ENCODE measurements around the gene FIG4. TPM values are rescaled to one million over a fixed set of nuclear protein-coding genes. Genes with fewer than 3 reads are reported as not detected.

Gene FIG4
- polyA plus RNA-seq, 1 of the 3 experiments (the other 2 are of a cell fraction), result 6.8 TPM

DNA sequence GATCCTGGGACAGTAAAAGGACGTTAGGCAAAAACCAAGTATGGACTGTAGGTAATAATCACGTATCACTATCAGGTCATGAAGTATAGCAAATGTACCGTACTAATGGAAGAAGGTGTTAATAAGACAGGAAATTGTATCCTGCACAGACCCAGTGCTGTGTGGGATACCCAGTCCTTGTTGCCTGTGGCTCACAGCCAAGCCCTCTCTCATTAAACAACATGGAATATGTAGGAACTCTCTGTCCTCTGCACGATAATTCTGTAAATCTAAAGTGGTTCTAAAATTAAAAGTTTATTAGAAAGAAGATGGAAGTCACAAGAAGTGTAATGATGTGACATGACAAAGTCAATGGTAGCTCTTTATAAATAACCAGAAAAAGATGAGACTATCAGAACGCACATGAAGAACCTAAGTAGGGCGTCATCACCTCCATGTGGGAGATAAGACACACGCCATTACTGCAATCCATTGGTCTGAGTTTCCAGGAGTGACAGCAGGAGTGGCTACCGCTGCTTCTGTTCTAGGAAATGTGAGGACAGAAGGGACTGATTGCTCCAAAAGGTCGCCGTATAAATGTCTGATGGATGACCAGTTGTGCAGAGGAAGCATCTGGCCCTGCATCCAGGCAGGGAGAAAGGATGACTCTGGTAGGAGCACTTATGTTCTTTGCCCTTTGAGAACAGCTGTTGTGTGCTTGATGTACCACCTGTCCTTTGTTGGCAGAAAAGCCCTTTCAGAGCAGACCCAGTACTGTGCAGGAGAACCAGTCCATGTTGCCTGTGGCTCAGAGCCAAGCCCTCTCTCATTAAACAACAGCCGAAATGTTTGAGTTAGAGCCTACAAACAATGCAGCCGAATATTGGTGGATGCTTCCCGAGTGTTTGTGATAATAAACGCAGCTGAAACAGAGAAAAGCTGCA lies 125.6 kb downstream of the FIG4 start:
- Histone ChIP-seq H3F3A (replicated peaks; ENCODE audit: insufficient read depth) (no peaks in the 10 kb centered on the region), H3K27ac (ENCODE audit: low read depth in 2 of 2, low read length in 1 of 2) (no peak overlapping the region), H3K4me1 (ENCODE audit: control insufficient read depth in 1 of 2, insufficient read depth in 2 of 2, low read depth in 1 of 2, low read length in 1 of 2) (no peaks in the 10 kb centered on the region; a peak in 1 of 4 replicates), H3K9me2 (no peaks in the 10 kb centered on the region), H3K4me2 (no peak overlapping the region), H3K36me3 (replicated peaks in 1 of 2; ENCODE audit: control insufficient read depth in 1 of 2, insufficient read depth in 2 of 2, low read length in 1 of 2) (peaks cover 0 to 3% of the 10 kb centered on the region in 2 experiments), H4K20me1 (ENCODE audit: insufficient read depth) (no peaks in the 10 kb centered on the region), H3K9ac (no peak overlapping the region), H3K79me2 (ENCODE audit: insufficient read depth) (no peaks in the 10 kb centered on the region), H3K9me3 (no peaks in the 10 kb centered on the region), H2AFZ (ENCODE audit: low read depth) (no peak overlapping the region), H3K27me3 (ENCODE audit: insufficient read depth) (no peaks in the 10 kb centered on the region), H3K4me3 (ENCODE audit: low read depth in 2 of 2, low read length in 1 of 2) (no peak overlapping the region)
- TF ChIP-seq, protein P1, sequence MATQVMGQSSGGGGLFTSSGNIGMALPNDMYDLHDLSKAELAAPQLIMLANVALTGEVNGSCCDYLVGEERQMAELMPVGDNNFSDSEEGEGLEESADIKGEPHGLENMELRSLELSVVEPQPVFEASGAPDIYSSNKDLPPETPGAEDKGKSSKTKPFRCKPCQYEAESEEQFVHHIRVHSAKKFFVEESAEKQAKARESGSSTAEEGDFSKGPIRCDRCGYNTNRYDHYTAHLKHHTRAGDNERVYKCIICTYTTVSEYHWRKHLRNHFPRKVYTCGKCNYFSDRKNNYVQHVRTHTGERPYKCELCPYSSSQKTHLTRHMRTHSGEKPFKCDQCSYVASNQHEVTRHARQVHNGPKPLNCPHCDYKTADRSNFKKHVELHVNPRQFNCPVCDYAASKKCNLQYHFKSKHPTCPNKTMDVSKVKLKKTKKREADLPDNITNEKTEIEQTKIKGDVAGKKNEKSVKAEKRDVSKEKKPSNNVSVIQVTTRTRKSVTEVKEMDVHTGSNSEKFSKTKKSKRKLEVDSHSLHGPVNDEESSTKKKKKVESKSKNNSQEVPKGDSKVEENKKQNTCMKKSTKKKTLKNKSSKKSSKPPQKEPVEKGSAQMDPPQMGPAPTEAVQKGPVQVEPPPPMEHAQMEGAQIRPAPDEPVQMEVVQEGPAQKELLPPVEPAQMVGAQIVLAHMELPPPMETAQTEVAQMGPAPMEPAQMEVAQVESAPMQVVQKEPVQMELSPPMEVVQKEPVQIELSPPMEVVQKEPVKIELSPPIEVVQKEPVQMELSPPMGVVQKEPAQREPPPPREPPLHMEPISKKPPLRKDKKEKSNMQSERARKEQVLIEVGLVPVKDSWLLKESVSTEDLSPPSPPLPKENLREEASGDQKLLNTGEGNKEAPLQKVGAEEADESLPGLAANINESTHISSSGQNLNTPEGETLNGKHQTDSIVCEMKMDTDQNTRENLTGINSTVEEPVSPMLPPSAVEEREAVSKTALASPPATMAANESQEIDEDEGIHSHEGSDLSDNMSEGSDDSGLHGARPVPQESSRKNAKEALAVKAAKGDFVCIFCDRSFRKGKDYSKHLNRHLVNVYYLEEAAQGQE (IDR thresholded peaks at IDR 0.05; ENCODE audit: low read depth, low read length), result no peak
- DNase-seq, result no peak
- 88% methylated on average over 13 of the region's 14 CpGs for WGBS (ENCODE audit: low lambda C conversion rate)
- ChIA-PET POLR2A (no interaction called here), CTCF (interaction anchor here (1.1 kb wide), 1 partner anchor 33 kb away, joined by 3 read pairs; no protein-coding TSS in a partner anchor)

DNA sequence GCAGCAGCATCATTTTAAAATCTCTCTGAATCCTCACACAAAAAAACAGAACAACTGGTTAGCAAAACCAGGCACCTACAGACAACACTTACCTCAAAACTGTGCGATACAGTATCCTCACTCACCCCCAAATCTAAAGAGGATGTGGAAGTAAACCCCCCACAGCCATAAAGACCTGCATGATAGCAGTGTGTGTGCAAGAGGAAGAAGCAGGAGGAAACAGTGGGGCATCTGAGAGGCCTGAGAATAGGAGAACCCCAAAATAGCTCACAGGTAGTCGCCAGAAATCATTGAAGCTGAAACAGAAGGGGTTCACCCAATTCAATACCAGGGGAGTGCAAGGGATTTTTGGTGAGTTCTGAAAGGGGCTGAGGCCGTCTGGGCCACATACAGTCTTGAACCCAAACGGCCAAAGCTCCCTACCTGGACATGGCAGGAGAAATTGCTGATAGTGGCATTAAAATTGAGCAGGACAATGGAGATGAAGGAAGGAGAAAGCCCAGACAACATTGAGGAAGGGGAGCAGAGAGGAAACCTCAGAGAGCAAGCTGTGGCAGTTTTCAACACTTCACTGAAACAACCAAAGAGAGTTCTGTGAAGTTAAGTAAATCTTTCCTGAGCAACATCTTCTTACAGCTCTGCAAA lies 129.7 kb downstream of the FIG4 start:
- Histone ChIP-seq H3K4me3 (ENCODE audit: low read depth in 2 of 2, low read length in 1 of 2) (no peak overlapping the region), H3K9me2 (no peaks in the 10 kb centered on the region), H2AFZ (ENCODE audit: low read depth) (no peak overlapping the region), H3K79me2 (ENCODE audit: insufficient read depth) (no peaks in the 10 kb centered on the region), H4K20me1 (ENCODE audit: insufficient read depth) (no peaks in the 10 kb centered on the region), H3K4me2 (no peak overlapping the region), H3K27ac (ENCODE audit: low read depth in 2 of 2, low read length in 1 of 2) (no peak overlapping the region), H3K9me3 (no peaks in the 10 kb centered on the region), H3K27me3 (ENCODE audit: insufficient read depth) (no peaks in the 10 kb centered on the region), H3F3A (replicated peaks; ENCODE audit: insufficient read depth) (no peaks in the 10 kb centered on the region), H3K4me1 (ENCODE audit: control insufficient read depth in 1 of 2, insufficient read depth in 2 of 2, low read depth in 1 of 2, low read length in 1 of 2) (no peaks in the 10 kb centered on the region; a peak in 1 of 4 replicates), H3K9ac (no peak overlapping the region), H3K36me3 (replicated peaks in 1 of 2; ENCODE audit: control insufficient read depth in 1 of 2, insufficient read depth in 2 of 2, low read length in 1 of 2) (peaks cover 4 to 6% of the 10 kb centered on the region in 2 experiments)
- no peak for DNase-seq
- CTCF ChIA-PET, result interaction anchor here (0.8 kb wide), 1 partner anchor 32 kb away, joined by 3 read pairs; no protein-coding TSS in a partner anchor
- POLR2A ChIA-PET, result no interaction called here
- WGBS (ENCODE audit: low lambda C conversion rate), result 95% methylated on average over 4 of the region's 4 CpGs
- no peak for TF ChIP-seq GATA2 (CRISPR knock-in tag; IDR thresholded peaks at IDR 0.05)
- TF ChIP-seq POLR2AphosphoS5 (IDR thresholded peaks at IDR 0.05; ENCODE audit: low read depth, low read length), result no peak
- TF ChIP-seq TCF12 (IDR thresholded peaks at IDR 0.05), result no peak
- TF ChIP-seq MEF2A (IDR thresholded peaks at IDR 0.05; ENCODE audit: borderline replicate concordance, low read depth), result no peak
- TF ChIP-seq, protein P2, sequence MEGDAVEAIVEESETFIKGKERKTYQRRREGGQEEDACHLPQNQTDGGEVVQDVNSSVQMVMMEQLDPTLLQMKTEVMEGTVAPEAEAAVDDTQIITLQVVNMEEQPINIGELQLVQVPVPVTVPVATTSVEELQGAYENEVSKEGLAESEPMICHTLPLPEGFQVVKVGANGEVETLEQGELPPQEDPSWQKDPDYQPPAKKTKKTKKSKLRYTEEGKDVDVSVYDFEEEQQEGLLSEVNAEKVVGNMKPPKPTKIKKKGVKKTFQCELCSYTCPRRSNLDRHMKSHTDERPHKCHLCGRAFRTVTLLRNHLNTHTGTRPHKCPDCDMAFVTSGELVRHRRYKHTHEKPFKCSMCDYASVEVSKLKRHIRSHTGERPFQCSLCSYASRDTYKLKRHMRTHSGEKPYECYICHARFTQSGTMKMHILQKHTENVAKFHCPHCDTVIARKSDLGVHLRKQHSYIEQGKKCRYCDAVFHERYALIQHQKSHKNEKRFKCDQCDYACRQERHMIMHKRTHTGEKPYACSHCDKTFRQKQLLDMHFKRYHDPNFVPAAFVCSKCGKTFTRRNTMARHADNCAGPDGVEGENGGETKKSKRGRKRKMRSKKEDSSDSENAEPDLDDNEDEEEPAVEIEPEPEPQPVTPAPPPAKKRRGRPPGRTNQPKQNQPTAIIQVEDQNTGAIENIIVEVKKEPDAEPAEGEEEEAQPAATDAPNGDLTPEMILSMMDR (IDR thresholded peaks at IDR 0.05), result no peak
- no peak for TF ChIP-seq EP300 (IDR thresholded peaks at IDR 0.05; ENCODE audit: borderline replicate concordance in 1 of 2, low read depth in 1 of 2, low read length in 1 of 2)
- TF ChIP-seq, protein P3, sequence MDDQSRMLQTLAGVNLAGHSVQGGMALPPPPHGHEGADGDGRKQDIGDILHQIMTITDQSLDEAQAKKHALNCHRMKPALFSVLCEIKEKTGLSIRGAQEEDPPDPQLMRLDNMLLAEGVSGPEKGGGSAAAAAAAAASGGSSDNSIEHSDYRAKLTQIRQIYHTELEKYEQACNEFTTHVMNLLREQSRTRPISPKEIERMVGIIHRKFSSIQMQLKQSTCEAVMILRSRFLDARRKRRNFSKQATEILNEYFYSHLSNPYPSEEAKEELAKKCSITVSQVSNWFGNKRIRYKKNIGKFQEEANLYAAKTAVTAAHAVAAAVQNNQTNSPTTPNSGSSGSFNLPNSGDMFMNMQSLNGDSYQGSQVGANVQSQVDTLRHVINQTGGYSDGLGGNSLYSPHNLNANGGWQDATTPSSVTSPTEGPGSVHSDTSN (IDR thresholded peaks at IDR 0.05), result no peak
- TF ChIP-seq TAF1 (IDR thresholded peaks at IDR 0.05; ENCODE audit: borderline replicate concordance, low read depth, low read length), result no peak
- no peak for TF ChIP-seq ELF1 (IDR thresholded peaks at IDR 0.05)
- TF ChIP-seq RAD21 (IDR thresholded peaks at IDR 0.05; ENCODE audit: low read length), result no peak
- TF ChIP-seq, protein P4, sequence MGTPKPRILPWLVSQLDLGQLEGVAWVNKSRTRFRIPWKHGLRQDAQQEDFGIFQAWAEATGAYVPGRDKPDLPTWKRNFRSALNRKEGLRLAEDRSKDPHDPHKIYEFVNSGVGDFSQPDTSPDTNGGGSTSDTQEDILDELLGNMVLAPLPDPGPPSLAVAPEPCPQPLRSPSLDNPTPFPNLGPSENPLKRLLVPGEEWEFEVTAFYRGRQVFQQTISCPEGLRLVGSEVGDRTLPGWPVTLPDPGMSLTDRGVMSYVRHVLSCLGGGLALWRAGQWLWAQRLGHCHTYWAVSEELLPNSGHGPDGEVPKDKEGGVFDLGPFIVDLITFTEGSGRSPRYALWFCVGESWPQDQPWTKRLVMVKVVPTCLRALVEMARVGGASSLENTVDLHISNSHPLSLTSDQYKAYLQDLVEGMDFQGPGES (IDR thresholded peaks at IDR 0.05; ENCODE audit: low read depth, low read length), result no peak
- TF ChIP-seq GABPA (IDR thresholded peaks at IDR 0.05; ENCODE audit: low read depth), result no peak
- TF ChIP-seq, protein P5, sequence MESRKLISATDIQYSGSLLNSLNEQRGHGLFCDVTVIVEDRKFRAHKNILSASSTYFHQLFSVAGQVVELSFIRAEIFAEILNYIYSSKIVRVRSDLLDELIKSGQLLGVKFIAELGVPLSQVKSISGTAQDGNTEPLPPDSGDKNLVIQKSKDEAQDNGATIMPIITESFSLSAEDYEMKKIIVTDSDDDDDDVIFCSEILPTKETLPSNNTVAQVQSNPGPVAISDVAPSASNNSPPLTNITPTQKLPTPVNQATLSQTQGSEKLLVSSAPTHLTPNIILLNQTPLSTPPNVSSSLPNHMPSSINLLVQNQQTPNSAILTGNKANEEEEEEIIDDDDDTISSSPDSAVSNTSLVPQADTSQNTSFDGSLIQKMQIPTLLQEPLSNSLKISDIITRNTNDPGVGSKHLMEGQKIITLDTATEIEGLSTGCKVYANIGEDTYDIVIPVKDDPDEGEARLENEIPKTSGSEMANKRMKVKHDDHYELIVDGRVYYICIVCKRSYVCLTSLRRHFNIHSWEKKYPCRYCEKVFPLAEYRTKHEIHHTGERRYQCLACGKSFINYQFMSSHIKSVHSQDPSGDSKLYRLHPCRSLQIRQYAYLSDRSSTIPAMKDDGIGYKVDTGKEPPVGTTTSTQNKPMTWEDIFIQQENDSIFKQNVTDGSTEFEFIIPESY (IDR thresholded peaks at IDR 0.05; ENCODE audit: borderline replicate concordance, low read depth), result no peak
- no peak for TF ChIP-seq FOXM1 (IDR thresholded peaks at IDR 0.05; ENCODE audit: low read depth)
